A549 (cell line): ENCODE data around the gene CLEC16A.

Source experiments
- CEBPB ChIP-seq, 2 experiments: fragments of >200 bp in 1 of 2; sonication (Bioruptor Twin) in 1 of 2; formaldehyde crosslinking in 1 of 2; IDR thresholded peaks; 2 replicates each; pipeline ENCODE4 v1.6.1; 2012 to 2016
- CTCF ChIP-seq: fragments of >200 bp; sonication (Bioruptor Twin); formaldehyde crosslinking; IDR thresholded peaks from 3 replicates; pipeline ENCODE4 v1.5.1; 2016
- KDM5A ChIP-seq: fragments of 200-600 bp; sonication (generic); IDR thresholded peaks from 2 replicates; pipeline ENCODE4 v1.6.1; 2016; ENCODE audit warnings: antibody characterized with exemption, mild to moderate bottlenecking
- POLR2A ChIP-seq: IDR thresholded peaks from 2 replicates; pipeline ENCODE4 v1.6.1; 2012; ENCODE audit warnings: mild to moderate bottlenecking, low read length
- RAD21 ChIP-seq, 2 experiments: fragments of >200 bp in 1 of 2; sonication (Bioruptor Twin) in 1 of 2; formaldehyde crosslinking in 1 of 2; IDR thresholded peaks in 1 of 2; conservative IDR thresholded peaks in 1 of 2; 2 replicates in 1 of 2; 3 replicates in 1 of 2; pipeline ENCODE4 v1.6.1; 2012 to 2018; ENCODE audit warnings: inconsistent platforms in 1 of 2
- RARB ChIP-seq: fragments of 250-450 bp; sonication (Bioruptor Pico); IDR thresholded peaks from 2 replicates; pipeline ENCODE4 v1.8.0; 2021; ENCODE audit warnings: mild to moderate bottlenecking, moderate library complexity
- ZC3H11A ChIP-seq: fragments of 450-650 bp; IDR thresholded peaks from 2 replicates; pipeline ENCODE4 v1.6.1; 2014; ENCODE audit warnings: antibody characterized with exemption, mild to moderate bottlenecking
- TF ChIP-seq, protein P1 (sequence below): IDR thresholded peaks from 2 replicates; pipeline ENCODE4 v1.6.1; 2012
- TF ChIP-seq, protein P2 (sequence below): fragments of 450-650 bp; IDR thresholded peaks from 2 replicates; pipeline ENCODE4 v1.6.1; 2014; ENCODE audit warnings: antibody characterized with exemption

- TF ChIP-seq POLR2A (no peak), CTCF (no peak), RAD21 (conservative IDR thresholded peaks at IDR 0.05 in 1 of 2, IDR thresholded peaks at IDR 0.05 in 1 of 2) (no peak), ZC3H11A (no peak), KDM5A (no peak), RARB (CRISPR knock-in tag) (no peak), CEBPB (IDR thresholded peaks at IDR 0.05) (no peak)
- TF ChIP-seq, protein P1, sequence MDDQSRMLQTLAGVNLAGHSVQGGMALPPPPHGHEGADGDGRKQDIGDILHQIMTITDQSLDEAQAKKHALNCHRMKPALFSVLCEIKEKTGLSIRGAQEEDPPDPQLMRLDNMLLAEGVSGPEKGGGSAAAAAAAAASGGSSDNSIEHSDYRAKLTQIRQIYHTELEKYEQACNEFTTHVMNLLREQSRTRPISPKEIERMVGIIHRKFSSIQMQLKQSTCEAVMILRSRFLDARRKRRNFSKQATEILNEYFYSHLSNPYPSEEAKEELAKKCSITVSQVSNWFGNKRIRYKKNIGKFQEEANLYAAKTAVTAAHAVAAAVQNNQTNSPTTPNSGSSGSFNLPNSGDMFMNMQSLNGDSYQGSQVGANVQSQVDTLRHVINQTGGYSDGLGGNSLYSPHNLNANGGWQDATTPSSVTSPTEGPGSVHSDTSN: no peak
- TF ChIP-seq, protein P2, sequence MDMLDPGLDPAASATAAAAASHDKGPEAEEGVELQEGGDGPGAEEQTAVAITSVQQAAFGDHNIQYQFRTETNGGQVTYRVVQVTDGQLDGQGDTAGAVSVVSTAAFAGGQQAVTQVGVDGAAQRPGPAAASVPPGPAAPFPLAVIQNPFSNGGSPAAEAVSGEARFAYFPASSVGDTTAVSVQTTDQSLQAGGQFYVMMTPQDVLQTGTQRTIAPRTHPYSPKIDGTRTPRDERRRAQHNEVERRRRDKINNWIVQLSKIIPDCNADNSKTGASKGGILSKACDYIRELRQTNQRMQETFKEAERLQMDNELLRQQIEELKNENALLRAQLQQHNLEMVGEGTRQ: no peak
These were observed 73.1 kb downstream of the CLEC16A start for GRCh38 chr16:11017499-11017898.
